Kidney epithelial cell (primary cell): ENCODE results near the gene TIFAB. TPM values are rescaled to one million over a fixed set of nuclear protein-coding genes. Genes with fewer than 3 reads are reported as not detected.
A peak's percentile ranks its signal among the peaks of the same experiment; 100 is the strongest.

ENCODE experiments used
- DNase-seq: peaks from one replicate; pipeline ENCODE4 v3.0.0-alpha.2; 2010; ENCODE audit warnings: low read depth
- H3K27me3 ChIP-seq: 2 replicates; pipeline ENCODE4 v1.6.0; 2011; ENCODE audit warnings: low read length; ENCODE audit not compliant: control insufficient read depth, insufficient read depth
- H3K36me3 ChIP-seq: 2 replicates; pipeline ENCODE4 v1.5.1; 2011; ENCODE audit warnings: low read length; ENCODE audit not compliant: control insufficient read depth, insufficient read depth
- H3K4me3 ChIP-seq: 2 replicates; pipeline ENCODE4 v1.5.1; 2011; ENCODE audit warnings: low read depth, mild to moderate bottlenecking, control low read depth, low read length
- CTCF ChIP-seq: IDR thresholded peaks from 2 replicates; pipeline ENCODE4 v1.5.1; 2011; ENCODE audit warnings: mild to moderate bottlenecking, moderate library complexity, low read length, control low read depth, inconsistent platforms; ENCODE audit not compliant: insufficient read depth, poor library complexity, severe bottlenecking
- total RNA-seq: library from RNA; depleted of rRNA; stranded (reverse); fragments of >200 nt; gene quantifications from 2 replicates; pipeline ENCODE4 v1.2.3, GENCODE V29; 2015

TIFAB gene
- total RNA-seq, 1 donor from 2014 or later: not detected

GRCh38 chr5:135458356-135458755 lies 6.2 kb upstream of the TIFAB start:
- Histone ChIP-seq H3K4me3 (no peak overlapping the region), H3K27me3 (peaks cover 26% of the 10 kb centered on the region), H3K36me3 (no peaks in the 10 kb centered on the region)
- no peak for DNase-seq
- no peak for TF ChIP-seq CTCF

GRCh38 chr5:135457424-135458071 lies 5.4 kb upstream of the TIFAB start:
- Histone ChIP-seq H3K27me3 (peaks cover 26% of the 10 kb centered on the region), H3K36me3 (no peaks in the 10 kb centered on the region), H3K4me3 (no peak overlapping the region)
- peak; percentile 91 for TF ChIP-seq CTCF
- DNase-seq: no peak

GRCh38 chr5:135456238-135457099 lies 4.3 kb upstream of the TIFAB start:
- H3K27me3 ChIP-seq: peaks cover 21% of the 10 kb centered on the region
- no peak overlapping the region for H3K4me3 ChIP-seq
- TF ChIP-seq CTCF: no peak
- no peaks in the 10 kb centered on the region for H3K36me3 ChIP-seq
- no peak for DNase-seq

- H3K4me3 ChIP-seq: no peak overlapping the region
- TF ChIP-seq CTCF: no peak
- no peaks in the 10 kb centered on the region for H3K36me3 ChIP-seq
- DNase-seq: no peak
- H3K27me3 ChIP-seq: peaks cover 21% of the 10 kb centered on the region
Observed at GRCh38 chr5:135455876-135456237, 3.7 kb upstream of the TIFAB start.

- peaks cover 14% of the 10 kb centered on the region for H3K27me3 ChIP-seq
- TF ChIP-seq CTCF: no peak
- H3K36me3 ChIP-seq: no peaks in the 10 kb centered on the region
- DNase-seq: no peak
- no peak overlapping the region for H3K4me3 ChIP-seq
Observed at GRCh38 chr5:135454946-135455345, 2.8 kb upstream of the TIFAB start.
